ENCODE measurements around the gene GMDS. TPM values are rescaled to one million over a fixed set of nuclear protein-coding genes. Genes with fewer than 3 reads are reported as not detected.

Gene GMDS
- total RNA-seq, 1 experiment from 2014 or later = 31.1 TPM

DNA sequence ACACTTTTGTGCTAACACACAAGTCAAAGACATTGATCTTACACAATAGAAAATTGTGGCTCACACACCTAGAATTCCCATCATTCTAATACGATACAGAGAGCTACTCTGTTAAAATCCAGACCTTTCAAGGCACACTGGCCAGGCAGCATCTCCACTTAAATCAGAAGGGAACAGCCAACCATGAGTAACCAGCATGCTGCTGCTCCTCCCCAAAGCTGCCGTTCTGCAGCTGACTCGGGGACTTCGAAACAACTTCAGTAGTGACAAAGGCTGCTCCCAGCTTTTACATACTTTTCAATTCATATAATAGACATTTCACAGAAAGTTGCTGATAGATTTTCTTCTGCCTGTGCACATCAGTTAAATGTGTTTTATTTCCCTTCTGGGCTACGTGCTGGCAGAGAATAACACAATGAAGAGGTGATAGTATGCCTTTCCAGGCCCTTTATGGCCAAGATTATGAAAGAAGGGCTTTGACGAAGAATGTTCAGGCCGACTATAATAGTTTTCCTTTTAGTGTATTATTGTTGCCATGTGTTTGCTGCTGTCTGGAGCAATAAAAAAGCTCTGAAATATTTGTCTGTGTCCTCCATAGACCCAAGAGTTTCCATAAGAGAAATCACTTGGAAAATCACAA lies 159.0 kb downstream of the GMDS start:
- intact Hi-C loops (cut with micrococcal nuclease; ENCODE audit: unreplicated experiment) = no loop called here
- Mint-ChIP-seq H3K36me3 (ENCODE audit: insufficient read depth, unreplicated experiment) (no peaks in the 10 kb centered on the region), H3K4me1 (ENCODE audit: low read depth, unreplicated experiment) (no peaks in the 10 kb centered on the region), H3K27me3 (ENCODE audit: insufficient read depth, unreplicated experiment) (no peaks in the 10 kb centered on the region), H3K27ac (ENCODE audit: unreplicated experiment) (no peak overlapping the region), H3K9me3 (ENCODE audit: unreplicated experiment) (no peaks in the 10 kb centered on the region), H3K4me3 (ENCODE audit: unreplicated experiment) (no peak overlapping the region)
- ChIA-PET POLR2A (no interaction called here), CTCF (no interaction called here)
- Histone ChIP-seq H3K4me3 (ENCODE audit: low read depth, low read length) (no peak overlapping the region), H3K4me1 (no peaks in the 10 kb centered on the region), H3K27me3 (replicated peaks; ENCODE audit: control insufficient read depth, insufficient read depth, low read length) (no peaks in the 10 kb centered on the region), H3K9me3 (no peaks in the 10 kb centered on the region), H3K36me3 (ENCODE audit: control insufficient read depth, insufficient read depth, low read length) (no peaks in the 10 kb centered on the region)
- TF ChIP-seq, protein P1, sequence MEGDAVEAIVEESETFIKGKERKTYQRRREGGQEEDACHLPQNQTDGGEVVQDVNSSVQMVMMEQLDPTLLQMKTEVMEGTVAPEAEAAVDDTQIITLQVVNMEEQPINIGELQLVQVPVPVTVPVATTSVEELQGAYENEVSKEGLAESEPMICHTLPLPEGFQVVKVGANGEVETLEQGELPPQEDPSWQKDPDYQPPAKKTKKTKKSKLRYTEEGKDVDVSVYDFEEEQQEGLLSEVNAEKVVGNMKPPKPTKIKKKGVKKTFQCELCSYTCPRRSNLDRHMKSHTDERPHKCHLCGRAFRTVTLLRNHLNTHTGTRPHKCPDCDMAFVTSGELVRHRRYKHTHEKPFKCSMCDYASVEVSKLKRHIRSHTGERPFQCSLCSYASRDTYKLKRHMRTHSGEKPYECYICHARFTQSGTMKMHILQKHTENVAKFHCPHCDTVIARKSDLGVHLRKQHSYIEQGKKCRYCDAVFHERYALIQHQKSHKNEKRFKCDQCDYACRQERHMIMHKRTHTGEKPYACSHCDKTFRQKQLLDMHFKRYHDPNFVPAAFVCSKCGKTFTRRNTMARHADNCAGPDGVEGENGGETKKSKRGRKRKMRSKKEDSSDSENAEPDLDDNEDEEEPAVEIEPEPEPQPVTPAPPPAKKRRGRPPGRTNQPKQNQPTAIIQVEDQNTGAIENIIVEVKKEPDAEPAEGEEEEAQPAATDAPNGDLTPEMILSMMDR (IDR thresholded peaks at IDR 0.05; ENCODE audit: insufficient read depth in 1 of 2, low read depth in 1 of 2, low read length in 1 of 2, severe bottlenecking in 1 of 2, unreplicated experiment in 1 of 2) = no peak
- no peak for DNase-seq
- no TSS peak for BruUV-seq (replicated peaks)

DNA sequence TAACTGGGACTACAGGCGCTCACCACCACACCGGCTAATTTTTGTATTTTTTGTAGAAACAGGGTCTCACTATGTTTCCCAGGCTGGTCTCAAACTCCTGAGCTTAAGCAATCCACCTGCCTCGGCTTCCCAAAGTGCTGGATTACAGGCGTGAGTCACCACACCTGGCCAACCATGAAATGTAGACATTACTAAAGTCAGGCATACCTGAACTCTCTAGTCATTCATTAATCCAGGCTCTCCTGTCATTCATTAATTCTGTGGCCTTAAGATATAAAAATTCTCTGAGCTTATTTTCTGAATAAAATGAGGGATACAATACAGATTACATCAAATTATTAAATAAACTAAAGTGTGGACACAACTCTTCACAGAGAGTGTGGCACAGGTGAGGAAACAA lies 159.7 kb downstream of the GMDS start:
- TF ChIP-seq, protein P1 (IDR thresholded peaks at IDR 0.05; ENCODE audit: insufficient read depth in 1 of 2, low read depth in 1 of 2, low read length in 1 of 2, severe bottlenecking in 1 of 2, unreplicated experiment in 1 of 2) = no peak
- H3K4me3 Mint-ChIP-seq (ENCODE audit: unreplicated experiment) = no peak overlapping the region
- Histone ChIP-seq H3K4me3 (ENCODE audit: low read depth, low read length) (no peak overlapping the region), H3K4me1 (no peaks in the 10 kb centered on the region), H3K36me3 (ENCODE audit: control insufficient read depth, insufficient read depth, low read length) (no peaks in the 10 kb centered on the region), H3K9me3 (no peaks in the 10 kb centered on the region), H3K27me3 (replicated peaks; ENCODE audit: control insufficient read depth, insufficient read depth, low read length) (no peaks in the 10 kb centered on the region)
- BruUV-seq (replicated peaks) = no TSS peak
- no peaks in the 10 kb centered on the region for H3K4me1 Mint-ChIP-seq (ENCODE audit: low read depth, unreplicated experiment)
- no peak for DNase-seq
- ChIA-PET POLR2A (no interaction called here), CTCF (no interaction called here)
- no peak overlapping the region for H3K27ac Mint-ChIP-seq (ENCODE audit: unreplicated experiment)
- no peaks in the 10 kb centered on the region for H3K9me3 Mint-ChIP-seq (ENCODE audit: unreplicated experiment)
- H3K27me3 Mint-ChIP-seq (ENCODE audit: insufficient read depth, unreplicated experiment) = no peaks in the 10 kb centered on the region
- H3K36me3 Mint-ChIP-seq (ENCODE audit: insufficient read depth, unreplicated experiment) = no peaks in the 10 kb centered on the region
- intact Hi-C loops (cut with micrococcal nuclease; ENCODE audit: unreplicated experiment) = no loop called here

DNA sequence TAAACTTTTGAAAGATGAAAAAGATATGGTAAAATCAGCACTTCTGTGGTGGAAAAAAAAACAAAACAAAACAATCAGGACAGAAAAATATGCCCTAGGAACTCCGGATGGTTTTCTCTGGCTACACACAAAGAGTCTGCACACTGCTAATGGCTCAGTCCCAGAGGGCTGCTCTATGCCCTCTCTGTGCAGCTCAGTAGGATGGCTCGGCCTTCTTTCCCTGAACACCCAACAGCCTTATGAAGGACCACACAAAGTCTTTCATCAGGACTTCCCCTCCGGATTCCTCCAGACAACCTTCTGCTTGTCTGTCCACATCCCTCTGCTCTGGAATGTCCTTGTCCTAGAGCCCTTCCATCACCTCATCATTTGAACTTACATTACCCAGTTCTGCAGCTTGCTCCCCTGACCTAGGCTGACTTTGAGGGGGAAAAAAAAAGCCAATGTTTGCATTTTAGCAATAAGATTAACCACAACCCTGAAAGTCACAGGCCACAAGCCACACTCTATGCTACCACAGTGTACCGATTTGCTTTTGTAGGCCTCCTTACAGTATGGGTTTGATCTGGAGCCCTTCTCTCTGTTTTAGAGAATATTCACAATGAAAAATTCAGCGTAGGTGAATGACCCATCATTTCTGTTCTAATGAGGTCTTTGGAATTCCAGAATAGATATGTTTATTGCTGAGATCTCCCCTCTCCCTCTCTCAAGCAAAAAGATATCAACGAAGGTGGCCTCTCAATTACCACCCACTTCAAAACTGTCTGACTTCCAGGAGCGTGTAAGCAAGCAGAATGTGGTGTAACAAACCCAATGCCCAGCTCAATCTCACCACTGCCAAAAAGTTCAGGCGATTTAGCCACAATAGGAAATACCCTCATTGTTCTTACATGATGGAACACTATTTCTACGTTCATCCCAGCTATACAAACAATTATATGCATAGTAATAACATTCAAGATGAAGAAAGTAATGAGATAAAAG lies 164.0 kb downstream of the GMDS start:
- Mint-ChIP-seq H3K27me3 (ENCODE audit: insufficient read depth, unreplicated experiment) (no peaks in the 10 kb centered on the region), H3K4me1 (ENCODE audit: low read depth, unreplicated experiment) (no peaks in the 10 kb centered on the region), H3K27ac (ENCODE audit: unreplicated experiment) (no peak overlapping the region), H3K9me3 (ENCODE audit: unreplicated experiment) (no peaks in the 10 kb centered on the region), H3K4me3 (ENCODE audit: unreplicated experiment) (no peak overlapping the region), H3K36me3 (ENCODE audit: insufficient read depth, unreplicated experiment) (no peaks in the 10 kb centered on the region)
- H3K36me3 ChIP-seq (ENCODE audit: control insufficient read depth, insufficient read depth, low read length) = no peaks in the 10 kb centered on the region
- no peaks in the 10 kb centered on the region for H3K9me3 ChIP-seq
- ChIA-PET POLR2A (no interaction called here), CTCF (interaction anchor here (1.5 kb wide), 1 partner anchor 23 kb away, joined by 3 read pairs; no protein-coding TSS in a partner anchor)
- no peak overlapping the region for H3K4me3 ChIP-seq (ENCODE audit: low read depth, low read length)
- no TSS peak for BruUV-seq (replicated peaks)
- no peaks in the 10 kb centered on the region for H3K4me1 ChIP-seq
- H3K27me3 ChIP-seq (replicated peaks; ENCODE audit: control insufficient read depth, insufficient read depth, low read length) = no peaks in the 10 kb centered on the region
- TF ChIP-seq, protein P1 (IDR thresholded peaks at IDR 0.05; ENCODE audit: insufficient read depth in 1 of 2, low read depth in 1 of 2, low read length in 1 of 2, severe bottlenecking in 1 of 2, unreplicated experiment in 1 of 2) = no peak
- no peak for DNase-seq
- intact Hi-C loops (cut with micrococcal nuclease; ENCODE audit: unreplicated experiment) = no loop called here

All from Caco-2 (cell line).